K562 (cell line): Measurements from ENCODE around the gene EEF2K. TPM values are rescaled to one million over a fixed set of nuclear protein-coding genes. Genes with fewer than 3 reads are reported as not detected.

Experiments
- ARNT ChIP-seq, 2 experiments: fragments of 450-650 bp; IDR thresholded peaks; 2 replicates each; pipeline ENCODE4 v1.6.1; 2016; ENCODE audit warnings: mild to moderate bottlenecking in 1 of 2
- CBFA2T2 ChIP-seq: fragments of 450-650 bp; conservative IDR thresholded peaks from 2 replicates; pipeline ENCODE4 v1.6.1; 2017; ENCODE audit warnings: mild to moderate bottlenecking
- CCNT2 ChIP-seq: IDR thresholded peaks from 2 replicates; pipeline ENCODE4 v1.6.1; 2011; ENCODE audit warnings: borderline replicate concordance, low read depth, mild to moderate bottlenecking, moderate library complexity, mixed read lengths, low read length; ENCODE audit not compliant: insufficient read length; ENCODE audit errors: extremely low read depth
- CEBPB ChIP-seq: fragments of 450-650 bp; IDR thresholded peaks from 2 replicates; pipeline ENCODE4 v1.6.1; 2016; ENCODE audit warnings: missing genetic modification characterization, missing compliant biosample characterization
- CHD2 ChIP-seq: IDR thresholded peaks from 2 replicates; pipeline ENCODE4 v1.6.1; 2011; ENCODE audit warnings: low read depth, low read length
- CHD4 ChIP-seq: fragments of 200-600 bp; sonication (generic); IDR thresholded peaks from 3 replicates; pipeline ENCODE4 v1.6.1; 2012; ENCODE audit warnings: low read depth, mild to moderate bottlenecking, mixed read lengths, low read length, inconsistent platforms; ENCODE audit not compliant: insufficient read depth, insufficient replicate concordance, poor library complexity, severe bottlenecking
- EP400 ChIP-seq: fragments of 450-650 bp; IDR thresholded peaks from 2 replicates; pipeline ENCODE4 v1.6.1; 2017; ENCODE audit warnings: antibody characterized with exemption, mild to moderate bottlenecking, moderate library complexity
- EZH2 ChIP-seq: IDR thresholded peaks from 2 replicates; pipeline ENCODE4 v1.6.1; 2012; ENCODE audit warnings: low read depth, mild to moderate bottlenecking, inconsistent platforms, low read length, borderline replicate concordance
- FOXJ3 ChIP-seq: sonication (generic); formaldehyde crosslinking; IDR thresholded peaks from 2 replicates; pipeline ENCODE4 v1.4.0; 2020; ENCODE audit warnings: mild to moderate bottlenecking, missing genetic modification reagents
- FOXO4 ChIP-seq: fragments of 450-650 bp; formaldehyde crosslinking; IDR thresholded peaks from 2 replicates; pipeline ENCODE4 v1.4.0; 2020; ENCODE audit warnings: mild to moderate bottlenecking, moderate library complexity
- GATAD2B ChIP-seq: fragments of 450-650 bp; IDR thresholded peaks from 2 replicates; pipeline ENCODE4 v1.6.1; 2017; ENCODE audit warnings: mild to moderate bottlenecking, borderline replicate concordance
- GTF2E2 ChIP-seq: fragments of 200-800 bp; sonication (Bioruptor generic); IDR thresholded peaks from 2 replicates; pipeline ENCODE4 v1.6.1; 2016; ENCODE audit warnings: missing genetic modification characterization, missing compliant biosample characterization
- ID3 ChIP-seq, 2 experiments: fragments of 250-450 bp in 1 of 2; fragments of 450-650 bp in 1 of 2; sonication (Bioruptor Pico) in 1 of 2; IDR thresholded peaks; 2 replicates each; pipeline versions ENCODE4 v1.6.1 to v1.8.0; 2016 to 2021; ENCODE audit warnings: mild to moderate bottlenecking in 2 of 2, moderate library complexity in 2 of 2, missing compliant biosample characterization in 1 of 2, missing genetic modification characterization in 1 of 2
- IFI16 ChIP-seq: fragments of 250-450 bp; sonication (Bioruptor Pico); IDR thresholded peaks from 2 replicates; pipeline ENCODE4 v2.1.2; 2022; ENCODE audit warnings: mild to moderate bottlenecking, inconsistent platforms
- IRF1 ChIP-seq: sonication (generic); formaldehyde crosslinking; IDR thresholded peaks from 2 replicates; pipeline ENCODE4 v1.8.0; 2022; ENCODE audit warnings: missing genetic modification reagents, mild to moderate bottlenecking, borderline replicate concordance
- KDM2B ChIP-seq: fragments of 250-450 bp; sonication (Bioruptor Pico); IDR thresholded peaks from 2 replicates; pipeline ENCODE4 v1.8.0; 2021; ENCODE audit warnings: mild to moderate bottlenecking, moderate library complexity
- POLR2G ChIP-seq: fragments of 200-400 bp; formaldehyde crosslinking; IDR thresholded peaks from 2 replicates; pipeline ENCODE4 v1.6.1; 2017; ENCODE audit warnings: low read depth, mild to moderate bottlenecking, antibody characterized with exemption, low read length, moderate library complexity
- POLR2H ChIP-seq: IDR thresholded peaks from 2 replicates; pipeline ENCODE4 v1.6.1; 2016; ENCODE audit warnings: missing genetic modification characterization, low read depth, mild to moderate bottlenecking, control low read depth, missing compliant biosample characterization, moderate library complexity
- SIX5 ChIP-seq, 2 experiments: IDR thresholded peaks; 2 replicates each; pipeline ENCODE4 v1.6.1; 2011; ENCODE audit warnings: low read length in 2 of 2, borderline replicate concordance in 1 of 2, low read depth in 1 of 2, mild to moderate bottlenecking in 1 of 2, moderate library complexity in 1 of 2; ENCODE audit not compliant: insufficient read depth in 1 of 2
- VEZF1 ChIP-seq: fragments of 200-800 bp; sonication (Bioruptor generic); IDR thresholded peaks from 2 replicates; pipeline ENCODE4 v1.6.1; 2017; ENCODE audit warnings: missing genetic modification characterization, missing compliant biosample characterization
- ZNF143 ChIP-seq: sonication (generic); formaldehyde crosslinking; IDR thresholded peaks from 2 replicates; pipeline ENCODE4 v1.9.0; 2022; ENCODE audit warnings: mild to moderate bottlenecking, missing genetic modification reagents
- ZNF184 ChIP-seq: sonication (generic); formaldehyde crosslinking; IDR thresholded peaks from 2 replicates; pipeline ENCODE4 v1.5.0; 2020; ENCODE audit warnings: missing genetic modification reagents
- ZNF274 ChIP-seq: IDR thresholded peaks from 2 replicates; pipeline ENCODE4 v1.6.1; 2011; ENCODE audit warnings: low read depth, mild to moderate bottlenecking, low read length, moderate library complexity, borderline replicate concordance
- ZNF347 ChIP-seq: fragments of 450-650 bp; formaldehyde crosslinking; IDR thresholded peaks from 2 replicates; pipeline ENCODE4 v1.4.0; 2020; ENCODE audit warnings: low read depth, mild to moderate bottlenecking, moderate library complexity
- polyA plus RNA-seq, 8 experiments: library from polyadenylated mRNA; depleted of rRNA in 4 of 8; stranded (reverse) in 5 of 8; unstranded in 3 of 8; fragments of >200 nt; fragmentation: Nextera tagmentation in 2 of 8; fragmentation: Illumina TruSeq in 1 of 8; extraction: Ambion mirVana in 2 of 8; extraction: Trizol in 1 of 8; gene quantifications; 2 replicates each; pipeline versions ENCODE4 v1.2.1 to v1.2.3, GENCODE V29; 2011 to 2014; ENCODE audit warnings: inconsistent platforms in 1 of 8, missing spikeins in 1 of 8
- total RNA-seq, 7 experiments: library from RNA; depleted of rRNA in 6 of 7; stranded (reverse); fragments of >200 nt in 6 of 7; fragmentation: Illumina TruSeq in 2 of 7; extraction: Trizol in 2 of 7; gene quantifications; 2 replicates each; pipeline versions ENCODE4 v1.2.1 to v1.2.3, GENCODE V29; 2011 to 2021; ENCODE audit warnings: low replicate concordance in 1 of 7

EEF2K gene
- total and polyA plus RNA-seq, 9 of the 15 experiments (the other 6 are each of a cell fraction or from before 2014, with no cell fraction given) = 3.0 to 35.2 (median 12.2) TPM

- TF ChIP-seq GATAD2B = no peak
- no peak for TF ChIP-seq ZNF274
- peak; percentile 70 for TF ChIP-seq VEZF1
- TF ChIP-seq CBFA2T2 = no peak
- no peak for TF ChIP-seq GTF2E2
- TF ChIP-seq ZNF347 (CRISPR knock-in tag) = no peak
- no peak for TF ChIP-seq IRF1 (CRISPR knock-in tag)
- no peak for TF ChIP-seq POLR2H (tag)
- no peak for TF ChIP-seq KDM2B
- no peak for TF ChIP-seq CEBPB (tag)
- TF ChIP-seq CCNT2 = peak; percentile 41
- no peak for TF ChIP-seq IFI16 (CRISPR knock-in tag)
- TF ChIP-seq CHD4 = no peak
- TF ChIP-seq ZNF143 (CRISPR knock-in tag) = no peak
- TF ChIP-seq ID3 (CRISPR knock-in tag; IDR thresholded peaks at IDR 0.05) = no peak
- no peak for TF ChIP-seq ID3 (tag; IDR thresholded peaks at IDR 0.05)
- TF ChIP-seq CHD2 = no peak
- TF ChIP-seq FOXJ3 (CRISPR knock-in tag) = no peak
- TF ChIP-seq ZNF184 (CRISPR knock-in tag) = no peak
- peak; percentile 64; the same call in 1 of the 2 replicates for TF ChIP-seq EP400
- no peak for TF ChIP-seq ARNT (IDR thresholded peaks at IDR 0.05)
- no peak for TF ChIP-seq EZH2
- TF ChIP-seq FOXO4 (CRISPR knock-in tag) = no peak
- peak; percentile 90 for TF ChIP-seq POLR2G
- TF ChIP-seq SIX5 (IDR thresholded peaks at IDR 0.05; ENCODE audit: borderline replicate concordance in 1 of 2, insufficient read depth in 1 of 2, low read depth in 1 of 2, low read length in 2 of 2) = no peak
Observed at GRCh38 chr16:22190776-22191531, 15.1 kb upstream of the EEF2K start (continued).
